HG02623 (cell line): ENCODE measurements around the gene ROCK1.
"Not testable (repeated sequence)": the region's sequence is repeated elsewhere in the genome, so short reads cannot be mapped to it uniquely, and the experiment has no call there.

Experiments used
- ATAC-seq: cut with Tn5 transposase; IDR thresholded peaks from one replicate; pipeline ENCODE4 v1.9.1; 2021; ENCODE audit warnings: moderate library complexity; ENCODE audit not compliant: unreplicated experiment

Gene ROCK1

DNA sequence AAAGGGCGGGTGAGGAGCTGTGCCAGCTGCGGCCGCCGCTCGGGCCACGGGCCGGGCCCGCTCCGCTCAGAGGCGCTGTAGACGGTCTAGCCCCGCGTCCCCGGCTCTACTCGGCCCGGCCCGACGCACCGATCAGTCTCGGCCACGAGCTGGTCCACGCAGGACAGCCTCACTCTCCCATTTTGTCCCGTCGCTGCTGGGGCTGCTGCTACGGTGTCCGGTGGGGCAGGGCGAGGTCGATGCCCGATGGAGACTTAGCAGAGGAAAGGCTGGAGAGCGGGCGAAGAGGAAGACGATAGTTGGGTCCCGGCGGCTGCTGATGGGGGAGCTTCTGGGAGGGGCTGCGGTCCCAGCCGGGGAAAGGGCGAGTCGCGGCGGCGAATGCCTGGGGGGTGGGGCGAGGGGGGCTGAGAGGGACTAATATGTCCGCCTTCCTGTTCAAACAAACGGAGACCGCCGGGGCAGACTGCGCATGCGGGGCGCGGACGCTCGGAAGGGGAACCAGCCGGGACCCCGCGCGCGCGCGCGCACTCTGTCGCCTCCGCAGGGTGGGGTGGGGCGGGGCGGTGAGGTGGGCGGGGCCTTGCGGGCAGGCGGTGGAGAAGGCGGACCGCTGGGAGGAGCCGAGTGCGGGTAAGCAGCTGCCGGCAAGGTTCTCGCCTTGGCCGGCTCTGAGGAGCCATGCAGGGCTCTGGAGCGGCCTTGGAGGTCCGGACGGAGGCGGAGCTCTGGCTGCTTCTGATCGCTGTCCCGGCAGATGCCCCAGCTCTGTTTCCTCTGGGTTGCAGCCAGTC lies at the start of gene ROCK1:
ROCK1 (minus strand) TSS at position 468 of the 794 bp plus-strand sequence. CDS start 903 bp downstream, outside the sequence.
- peak; percentile 93 for ATAC-seq

DNA sequence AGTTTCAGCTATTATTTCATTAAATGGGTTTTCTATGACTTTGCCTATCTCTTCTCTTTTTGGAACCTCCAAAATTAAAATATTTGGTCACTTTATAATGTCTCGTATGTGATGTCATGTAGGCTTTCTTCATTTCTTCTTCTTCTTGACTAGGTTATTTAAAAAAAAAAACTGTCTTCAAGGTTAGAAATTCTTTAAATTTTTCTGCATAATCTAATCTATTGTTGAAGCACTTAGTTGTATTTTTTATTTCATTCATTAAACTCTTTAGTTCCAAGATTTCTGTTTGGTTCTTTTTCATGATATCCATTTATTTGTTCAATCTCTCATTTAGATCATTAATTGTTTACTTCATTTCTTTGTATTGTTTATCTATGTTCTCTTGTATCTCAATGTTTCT lies 43.8 kb upstream of the ROCK1 start:
- no peak for ATAC-seq

DNA sequence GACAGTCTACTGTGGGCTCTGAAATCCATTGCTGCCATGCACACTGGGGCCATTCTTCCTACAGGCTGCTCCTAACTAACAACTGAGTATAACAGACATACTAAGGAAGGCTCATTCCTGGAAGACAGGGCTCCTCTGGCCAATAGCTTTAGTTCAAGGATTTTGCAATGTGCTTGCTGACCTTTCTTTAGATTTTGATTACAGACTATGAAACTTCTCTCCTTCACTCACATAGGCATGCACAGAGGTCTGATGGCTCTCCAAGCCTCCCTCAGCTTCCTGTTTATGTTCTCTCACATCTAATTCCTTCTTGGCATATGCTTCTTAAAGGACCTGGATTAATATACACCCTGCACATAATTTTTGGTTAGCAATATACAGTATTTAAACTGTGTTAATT lies 34.4 kb upstream of the ROCK1 start:
- no peak for ATAC-seq

DNA sequence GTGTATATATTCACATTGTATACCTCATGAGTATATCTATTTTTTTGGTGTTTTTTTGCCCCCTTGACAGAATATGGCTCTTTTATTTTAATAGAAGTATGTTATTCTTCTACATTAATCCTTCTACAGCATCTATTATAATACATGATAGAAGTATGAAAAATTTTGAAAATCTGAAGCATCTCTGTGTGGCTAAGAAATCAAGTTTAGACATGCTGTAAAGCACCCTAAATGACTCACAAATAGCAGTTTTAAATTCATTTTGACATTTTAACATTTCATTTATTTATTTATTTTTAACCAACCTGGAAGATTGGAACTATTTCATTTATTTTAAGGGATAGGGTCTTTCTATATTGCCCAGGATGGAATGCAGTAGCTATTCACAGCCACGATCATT lies 33.8 kb upstream of the ROCK1 start:
- no peak for ATAC-seq

DNA sequence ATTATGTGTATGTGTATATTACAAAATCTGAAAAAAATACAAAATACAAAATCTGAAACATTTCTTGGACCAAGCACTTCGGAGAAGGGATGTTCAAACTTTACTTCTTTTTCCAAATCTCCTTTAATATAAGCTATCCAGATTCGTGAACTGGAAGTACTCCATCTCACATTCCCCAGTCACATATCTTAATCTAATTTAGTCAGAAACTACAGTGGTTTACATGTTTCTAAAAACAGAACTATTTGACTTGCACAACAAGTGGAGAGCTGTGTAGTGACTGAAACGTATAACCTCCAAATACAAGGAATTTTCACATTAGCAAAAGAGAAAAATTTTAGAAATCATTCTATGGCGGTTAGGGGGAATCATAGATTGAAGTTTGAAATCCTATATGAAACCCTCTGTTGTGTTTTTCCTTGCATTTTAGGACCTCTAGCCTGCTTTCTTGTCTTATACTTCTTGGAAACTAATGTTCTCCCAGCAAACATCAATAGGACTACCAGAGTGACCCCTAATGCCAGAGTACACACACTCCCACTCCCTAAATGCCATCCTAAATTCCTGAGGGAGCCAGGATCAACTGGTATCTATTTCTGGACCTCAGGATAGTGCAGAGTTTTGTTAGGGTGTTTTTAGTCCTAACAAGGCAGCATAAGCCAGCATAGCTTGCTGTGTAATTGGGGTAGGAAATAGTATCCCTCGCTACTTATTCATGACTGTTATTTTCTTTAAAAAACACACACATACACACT lies 30.2 kb upstream of the ROCK1 start:
- ATAC-seq, result no peak

DNA sequence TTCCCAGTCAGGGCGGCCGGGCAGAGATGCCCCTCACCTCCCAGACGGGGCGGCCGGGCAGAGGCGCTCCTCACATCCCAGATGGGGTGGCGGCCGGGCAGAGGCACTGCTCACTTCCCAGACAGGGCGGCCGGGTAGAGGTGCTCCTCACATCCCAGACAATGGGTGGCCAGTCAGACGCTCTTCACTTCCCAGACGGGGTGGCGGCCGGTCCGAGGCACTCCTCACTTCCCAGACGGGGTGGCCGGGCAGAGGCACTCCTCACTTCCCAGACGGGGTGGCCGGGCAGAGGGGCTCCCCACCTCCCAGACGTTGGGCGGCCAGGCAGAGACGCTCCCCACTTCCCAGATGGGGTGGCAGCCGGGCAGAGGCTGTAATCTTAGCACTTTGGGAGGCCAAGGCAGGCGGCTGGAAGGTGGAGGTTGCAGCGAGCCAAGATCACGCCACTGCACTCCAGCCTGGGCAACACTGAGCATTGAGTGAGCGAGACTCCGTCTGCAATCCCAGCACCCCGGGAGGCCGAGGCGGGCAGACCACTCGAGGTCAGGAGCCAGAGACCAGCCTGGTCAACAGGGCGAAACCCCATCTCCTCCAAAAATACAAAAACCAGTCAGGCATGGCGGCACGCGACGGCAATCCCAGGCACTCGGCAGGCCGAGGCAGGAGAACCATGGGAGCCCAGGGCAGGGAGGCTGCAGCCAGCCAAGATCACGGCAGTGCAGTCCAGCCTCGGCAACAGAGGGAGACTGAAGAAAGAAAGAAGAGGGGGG lies 26.3 kb upstream of the ROCK1 start:
- ATAC-seq, result not testable (repeated sequence)

DNA sequence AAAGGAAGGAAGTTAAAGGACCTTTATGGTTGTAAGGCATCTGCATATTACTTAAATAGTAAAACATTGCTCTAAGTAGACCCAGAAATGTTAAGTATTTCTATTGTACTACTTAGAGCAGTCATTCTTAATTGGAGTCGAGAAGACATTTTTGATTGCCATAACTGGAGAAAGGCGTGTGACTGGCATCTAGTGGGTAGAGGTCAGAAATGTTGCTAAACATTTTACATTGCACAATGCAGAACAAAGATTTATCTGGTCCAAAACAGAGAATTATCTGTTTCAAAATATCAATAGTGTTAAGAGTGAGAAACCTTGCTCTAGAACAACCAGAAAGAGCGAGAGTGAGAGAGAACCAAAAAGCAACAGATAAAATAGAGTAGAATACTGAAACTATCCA lies 23.3 kb upstream of the ROCK1 start:
- ATAC-seq, result no peak

DNA sequence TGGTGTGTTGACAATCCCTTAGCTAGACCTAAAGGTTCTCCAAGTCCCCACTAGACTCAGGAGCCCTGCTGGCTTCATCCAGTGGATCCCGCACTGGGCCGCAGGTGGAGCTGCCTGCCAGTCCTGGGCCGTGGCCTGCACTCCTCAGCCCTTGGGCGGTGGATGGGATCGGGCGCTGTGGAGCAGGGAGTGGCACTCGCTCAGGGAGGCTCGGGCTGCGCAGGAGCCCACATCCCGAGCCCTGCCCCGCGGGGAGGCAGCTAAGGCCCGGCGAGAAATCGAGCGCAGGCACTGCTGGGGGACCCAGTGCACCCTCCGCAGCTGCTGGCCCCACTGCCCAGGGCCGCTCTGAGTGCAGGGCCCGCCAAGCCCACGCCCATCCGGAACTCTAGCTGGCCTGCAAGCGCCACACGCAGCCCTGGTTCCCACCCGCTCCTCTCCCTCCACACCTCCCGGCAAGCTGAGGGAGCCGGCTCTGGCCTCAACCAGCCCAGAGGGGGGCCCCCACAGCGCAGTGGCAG lies 20.8 kb upstream of the ROCK1 start:
- ATAC-seq, result no peak

DNA sequence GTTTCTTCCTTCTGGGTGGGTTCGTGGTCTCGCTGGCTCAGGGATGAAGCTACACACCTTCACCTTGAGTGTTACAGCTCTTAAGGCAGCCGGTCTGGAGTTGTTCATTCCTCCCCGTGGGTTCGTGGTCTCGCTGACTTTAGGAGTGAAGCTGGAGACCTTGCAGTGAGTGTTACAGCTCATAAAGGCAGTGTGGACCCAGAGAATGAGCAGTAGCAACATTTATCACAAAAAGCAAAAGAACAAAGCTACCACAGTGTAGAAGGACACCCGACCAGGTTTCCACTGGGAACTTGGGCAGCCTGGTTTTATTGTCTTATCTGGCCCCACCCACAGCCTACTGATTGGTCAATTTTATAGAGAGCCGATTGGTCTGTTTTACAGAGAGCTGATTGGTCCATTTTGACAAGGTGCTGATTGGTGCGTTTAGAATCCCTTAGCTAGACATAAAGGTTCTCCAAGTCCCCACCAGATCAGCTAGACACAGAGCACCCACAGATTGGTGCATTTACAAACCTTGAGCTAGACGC lies 20.1 kb upstream of the ROCK1 start:
- no peak for ATAC-seq

DNA sequence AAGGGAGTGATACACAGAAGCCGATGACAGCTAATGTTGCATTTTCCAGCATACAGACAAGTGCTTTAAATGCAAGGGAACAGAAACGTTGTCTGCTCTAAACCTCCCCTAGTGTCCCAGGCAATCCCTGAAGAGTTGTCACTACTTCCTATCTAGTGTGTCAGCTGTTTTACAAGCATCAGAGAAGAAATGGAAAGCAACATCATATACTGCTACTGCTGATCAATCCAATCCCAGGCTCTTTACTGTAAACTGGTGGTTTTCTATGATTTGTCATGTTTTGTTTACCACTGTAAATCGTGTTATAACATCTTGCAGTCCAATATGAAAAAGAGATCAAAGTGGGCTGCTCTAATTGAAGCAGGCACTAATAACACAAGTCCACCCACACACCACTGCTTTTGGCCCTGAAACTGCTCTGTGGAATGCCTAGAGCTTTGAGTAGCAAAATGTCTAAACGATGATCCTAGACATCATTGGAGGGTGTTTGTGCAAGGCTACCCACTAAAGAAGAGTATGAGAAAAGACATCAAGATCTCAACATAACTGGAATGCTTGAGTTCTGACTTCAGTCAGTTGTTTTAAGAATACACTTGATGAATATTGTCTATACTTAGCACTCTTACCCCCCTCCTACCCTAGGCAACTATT lies 18.1 kb upstream of the ROCK1 start:
- no peak for ATAC-seq

DNA sequence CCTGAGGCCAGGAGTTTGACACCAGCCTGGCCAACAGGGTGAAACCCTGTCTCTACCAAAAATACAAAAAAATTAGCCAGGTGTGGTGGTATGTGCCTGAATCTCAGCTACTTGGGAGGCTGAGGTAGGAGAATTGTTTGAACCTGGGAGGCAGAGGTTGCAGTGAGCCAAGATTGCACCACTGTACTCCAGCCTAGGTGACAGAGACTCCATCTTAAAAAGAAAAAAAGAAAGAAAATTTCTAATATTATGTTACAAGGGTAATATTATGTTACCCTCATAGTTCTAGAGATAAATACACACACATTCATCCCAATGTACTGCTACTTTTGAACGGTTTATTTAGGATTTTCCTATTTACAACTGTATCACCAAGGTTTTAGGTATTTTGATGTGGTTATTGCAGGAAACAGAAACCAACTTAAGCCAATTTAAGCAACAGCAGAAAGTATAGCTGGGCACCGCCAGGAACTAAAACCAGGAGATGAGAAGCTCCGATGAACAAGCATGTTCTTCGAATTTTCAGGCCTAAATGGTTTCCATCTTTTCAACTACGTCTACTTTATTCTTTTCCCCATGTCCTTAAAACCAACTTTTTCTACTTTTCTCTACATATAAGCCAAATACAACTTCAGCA lies 11.8 kb upstream of the ROCK1 start:
- no peak for ATAC-seq

DNA sequence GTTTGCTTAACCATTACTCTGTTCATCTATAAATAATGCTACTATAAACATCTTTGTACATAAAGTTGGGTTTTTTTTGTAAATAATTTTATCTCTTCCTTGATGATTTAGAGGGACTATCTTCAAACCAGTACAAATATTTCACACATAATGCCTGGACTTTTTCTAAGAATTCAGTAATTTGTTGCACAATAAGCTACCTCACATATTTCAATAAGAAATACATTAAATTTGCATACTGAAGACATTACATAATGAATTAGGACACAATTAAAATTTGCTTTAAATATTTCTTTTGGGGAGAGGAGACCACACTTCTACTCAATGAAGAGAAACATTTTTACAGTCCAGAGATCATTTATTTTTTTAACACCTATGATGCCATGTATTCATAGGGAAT lies 7.2 kb upstream of the ROCK1 start:
- ATAC-seq, result no peak

DNA sequence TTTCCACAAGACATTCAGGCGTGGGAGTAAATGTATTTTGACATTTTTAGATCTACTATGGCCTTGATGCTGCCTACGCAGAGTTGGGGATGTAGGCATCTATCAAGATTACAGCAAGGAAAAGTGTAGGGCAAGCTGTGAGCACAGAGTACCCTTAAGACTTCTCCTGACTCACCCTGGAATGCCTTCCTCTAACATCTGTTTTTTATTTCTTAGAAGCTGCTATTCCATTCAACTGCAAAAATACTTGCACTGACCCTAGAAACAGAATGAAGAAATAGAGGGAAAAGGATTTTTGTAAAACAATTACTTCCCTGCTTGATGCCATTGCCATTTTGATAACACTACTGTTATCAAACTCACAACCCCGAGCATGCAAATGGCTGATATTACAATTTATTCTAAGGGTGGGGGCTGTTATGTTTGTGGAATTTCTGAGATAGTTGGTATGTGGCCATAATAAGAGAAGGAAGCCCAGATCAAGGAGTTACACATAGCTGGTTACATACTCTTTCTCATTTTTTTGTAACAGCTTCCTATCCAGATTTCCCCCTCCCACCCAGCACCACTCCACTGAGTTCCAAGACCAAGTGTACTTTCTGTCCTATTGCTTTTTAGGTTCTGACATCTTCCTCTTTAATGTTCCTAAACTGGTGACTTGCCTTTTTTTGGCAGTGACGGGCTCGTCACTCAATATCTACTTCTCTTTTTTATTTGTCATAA lies 6.0 kb upstream of the ROCK1 start:
- no peak for ATAC-seq

DNA sequence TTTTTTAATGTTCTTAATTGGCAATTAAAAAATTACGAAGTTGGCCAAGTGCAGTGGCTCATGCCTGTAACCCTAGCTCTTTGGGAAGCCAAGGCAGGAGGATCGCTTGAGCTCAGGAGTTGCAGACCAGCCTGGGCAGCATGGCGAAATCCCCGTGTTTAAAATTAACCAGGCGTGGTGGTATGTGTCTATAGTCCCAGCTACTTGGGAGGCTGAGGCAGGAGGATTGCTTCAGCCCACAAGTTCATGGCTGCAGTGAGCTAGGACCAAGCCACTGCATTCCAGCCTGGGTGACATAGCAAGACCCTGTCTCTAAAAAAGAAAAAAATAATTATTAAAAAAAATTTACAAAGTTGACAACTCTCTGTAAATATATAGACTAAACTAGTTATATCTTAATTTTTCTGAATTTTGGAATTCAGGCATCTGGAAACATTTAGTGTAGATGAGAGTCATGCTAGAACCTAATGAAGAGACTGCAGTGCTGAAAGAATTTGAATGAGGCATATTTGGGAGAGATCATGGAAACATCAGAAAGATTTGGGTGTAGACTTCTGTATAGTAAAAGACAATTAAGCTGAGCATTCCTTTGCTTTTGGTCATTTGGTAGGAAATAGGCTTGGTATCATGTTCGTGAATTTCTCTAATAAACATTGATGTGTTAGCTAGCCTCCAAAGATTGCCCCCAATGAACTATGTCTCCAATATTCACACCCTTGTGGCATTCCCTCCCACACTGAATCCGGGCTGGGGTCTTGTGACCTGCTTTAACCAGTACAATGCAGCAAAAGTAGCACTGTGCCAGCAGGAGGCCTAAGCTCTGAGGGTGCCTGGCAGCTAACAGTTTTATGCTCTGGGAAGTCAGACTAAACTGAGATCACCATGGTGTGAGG lies 4.2 kb upstream of the ROCK1 start:
- no peak for ATAC-seq

DNA sequence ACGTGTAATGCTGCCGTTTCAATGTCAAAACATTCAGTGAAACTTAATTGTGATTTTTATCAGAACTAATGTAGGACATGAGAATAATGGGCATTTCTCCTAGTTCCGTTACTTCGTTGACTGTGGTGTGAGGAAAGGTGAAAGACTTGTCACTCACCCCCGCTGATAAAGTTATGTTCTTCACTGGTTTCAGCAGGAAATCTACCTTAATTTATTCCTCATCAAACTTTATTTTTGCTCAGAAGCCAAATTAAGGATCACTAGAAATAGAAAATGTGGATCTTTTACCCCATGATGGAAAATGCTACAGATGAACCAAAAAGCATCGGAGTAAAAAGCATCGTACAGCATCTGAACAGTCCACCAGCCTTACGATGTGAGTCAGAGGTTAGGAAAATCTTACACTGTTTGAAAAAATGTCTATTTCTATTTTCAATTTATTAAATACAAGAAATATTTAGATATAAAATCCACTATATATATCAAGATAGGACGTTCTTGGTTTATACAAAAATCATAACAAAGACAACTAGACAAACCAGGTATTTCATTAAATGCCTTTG lies 1.0 kb upstream of the ROCK1 start:
- ATAC-seq, result no peak

DNA sequence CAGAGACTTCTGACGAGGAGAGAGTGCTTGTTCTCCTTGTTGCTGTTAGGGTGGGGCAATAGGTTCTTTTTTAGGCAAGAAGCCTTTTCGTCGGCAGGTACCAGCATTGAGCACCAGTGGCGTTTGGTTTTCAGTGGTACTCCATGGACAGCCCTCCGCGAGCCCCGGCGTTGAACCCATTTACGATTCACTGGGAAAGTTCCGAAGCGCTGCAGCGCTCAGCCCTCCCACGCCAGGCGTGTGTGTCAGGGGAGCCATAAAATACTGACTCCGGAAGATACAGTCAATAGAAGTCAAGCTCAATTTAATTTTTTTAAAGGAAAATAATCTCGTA lies 494 bp upstream of the ROCK1 start:
- no peak for ATAC-seq

DNA sequence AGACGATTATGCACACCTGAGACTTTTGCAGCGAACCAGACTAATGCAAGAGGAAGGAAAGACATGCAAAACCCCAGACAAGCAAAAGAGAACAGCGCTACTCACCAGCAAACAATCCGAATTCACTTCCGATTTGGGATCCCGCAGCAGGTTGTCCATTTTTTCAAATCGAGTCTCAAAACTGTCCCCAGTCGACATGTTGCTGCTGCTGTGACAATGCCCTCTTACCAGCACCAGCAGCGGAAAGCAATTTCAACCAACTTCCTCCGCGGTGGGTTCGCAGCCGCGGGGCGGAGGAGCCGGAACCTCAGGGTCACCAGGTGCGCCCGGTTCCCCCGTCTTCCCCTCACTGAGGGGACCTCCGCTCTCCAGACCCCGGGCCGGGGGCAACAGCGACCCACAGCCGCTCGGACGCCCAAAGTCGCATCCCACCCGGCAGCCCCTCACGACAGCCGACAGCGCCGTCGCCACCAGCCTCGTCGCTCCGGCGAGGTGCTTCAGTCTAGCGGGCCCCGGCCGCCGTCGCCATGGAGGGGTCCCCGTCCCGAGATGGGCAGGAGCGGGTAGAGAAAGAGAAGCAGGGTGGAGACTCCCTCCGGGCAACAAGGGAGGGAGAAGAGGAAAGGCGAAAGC lies 784 bp downstream of the ROCK1 start:
- peak; percentile 17 for ATAC-seq
